NCI-H146 (cell line): ENCODE results near the gene OXTR.
A peak's percentile ranks its signal among the peaks of the same experiment; 100 is the strongest.

ENCODE experiments used
- DNase-seq: peaks from one replicate; lab custom pipeline; 2025; lab: John Stamatoyannopoulos, UW

The OXTR gene

GRCh38 chr3:8712045-8712907 lies 57.1 kb downstream of the OXTR start:
- DNase-seq, result no peak

- peak; percentile 20 for DNase-seq
Observed at GRCh38 chr3:8709801-8710507, 59.5 kb downstream of the OXTR start.

- DNase-seq, result no peak
Observed at GRCh38 chr3:8709287-8709686, 60.1 kb downstream of the OXTR start.

- DNase-seq, result no peak
Observed at GRCh38 chr3:8705575-8705974, 63.8 kb downstream of the OXTR start.

- DNase-seq, result no peak
Observed at GRCh38 chr3:8702560-8702959, 66.9 kb downstream of the OXTR start.
